ENCODE data around the gene PILRB.

DNA sequence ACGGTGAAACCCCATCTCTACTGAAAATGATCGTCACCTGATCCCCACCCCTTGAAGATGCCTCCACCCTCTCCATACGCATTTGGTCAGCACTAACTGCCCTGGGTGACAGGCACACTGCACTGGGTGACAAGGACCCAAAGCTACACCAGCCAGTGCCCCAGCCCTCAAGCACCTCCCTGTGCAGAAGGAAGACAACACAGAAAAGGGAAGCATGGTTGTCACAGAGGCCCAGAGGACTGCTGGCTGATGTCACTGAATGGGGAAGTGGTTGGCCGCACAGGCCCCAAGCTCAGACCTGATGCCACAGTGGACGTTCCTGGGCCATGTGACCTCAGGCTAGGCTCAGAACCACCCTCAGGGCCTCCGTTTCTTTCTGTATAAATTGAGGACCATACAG, 11.2 kb downstream of the PILRB start:
- TF ChIP-seq, protein P1, sequence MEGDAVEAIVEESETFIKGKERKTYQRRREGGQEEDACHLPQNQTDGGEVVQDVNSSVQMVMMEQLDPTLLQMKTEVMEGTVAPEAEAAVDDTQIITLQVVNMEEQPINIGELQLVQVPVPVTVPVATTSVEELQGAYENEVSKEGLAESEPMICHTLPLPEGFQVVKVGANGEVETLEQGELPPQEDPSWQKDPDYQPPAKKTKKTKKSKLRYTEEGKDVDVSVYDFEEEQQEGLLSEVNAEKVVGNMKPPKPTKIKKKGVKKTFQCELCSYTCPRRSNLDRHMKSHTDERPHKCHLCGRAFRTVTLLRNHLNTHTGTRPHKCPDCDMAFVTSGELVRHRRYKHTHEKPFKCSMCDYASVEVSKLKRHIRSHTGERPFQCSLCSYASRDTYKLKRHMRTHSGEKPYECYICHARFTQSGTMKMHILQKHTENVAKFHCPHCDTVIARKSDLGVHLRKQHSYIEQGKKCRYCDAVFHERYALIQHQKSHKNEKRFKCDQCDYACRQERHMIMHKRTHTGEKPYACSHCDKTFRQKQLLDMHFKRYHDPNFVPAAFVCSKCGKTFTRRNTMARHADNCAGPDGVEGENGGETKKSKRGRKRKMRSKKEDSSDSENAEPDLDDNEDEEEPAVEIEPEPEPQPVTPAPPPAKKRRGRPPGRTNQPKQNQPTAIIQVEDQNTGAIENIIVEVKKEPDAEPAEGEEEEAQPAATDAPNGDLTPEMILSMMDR (IDR thresholded peaks at IDR 0.05; ENCODE audit: insufficient read depth, low read depth, low read length) = no peak
- TF ChIP-seq EZH2 (IDR thresholded peaks at IDR 0.05; ENCODE audit: insufficient read depth, low read length) = no peak
